ENCODE results near the gene HELZ2.

HELZ2 gene

DNA sequence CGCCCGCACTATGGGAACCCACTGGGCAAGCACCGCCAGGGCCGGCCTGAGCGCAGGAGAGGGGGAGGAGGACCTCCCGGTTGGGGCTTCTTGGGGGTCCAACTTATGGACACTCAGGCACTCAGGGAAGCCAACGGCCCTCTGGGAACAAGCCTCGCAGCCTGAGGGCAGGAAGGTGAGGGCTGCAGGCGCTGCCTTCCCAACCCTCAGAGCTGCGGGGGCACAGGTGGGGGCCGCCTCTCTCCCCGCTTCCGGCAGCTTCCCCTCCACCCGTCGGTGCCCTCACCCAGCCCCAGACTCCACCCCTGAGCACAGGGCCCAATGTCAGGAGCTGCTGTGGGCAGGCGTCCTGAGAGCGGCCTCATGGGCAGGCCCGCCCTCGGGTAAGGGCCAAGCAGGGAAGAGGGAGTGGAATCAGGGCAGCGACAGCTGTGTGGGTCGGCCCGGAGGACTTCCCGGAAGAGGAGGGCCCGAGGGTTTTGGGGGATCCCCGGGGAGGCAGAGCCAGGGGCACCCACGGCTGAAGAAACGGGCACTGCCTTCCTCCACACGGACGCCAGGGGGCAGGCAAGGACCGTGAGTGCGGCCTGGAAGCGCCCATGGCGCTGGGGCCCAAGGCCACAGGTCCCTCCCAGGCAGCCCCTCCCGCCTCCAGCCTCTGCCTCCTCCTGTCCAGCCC is 36.4 kb downstream of the HELZ2 start:
- peak; percentile 96 for DNase-seq (ENCODE audit: low spot score)

DNA sequence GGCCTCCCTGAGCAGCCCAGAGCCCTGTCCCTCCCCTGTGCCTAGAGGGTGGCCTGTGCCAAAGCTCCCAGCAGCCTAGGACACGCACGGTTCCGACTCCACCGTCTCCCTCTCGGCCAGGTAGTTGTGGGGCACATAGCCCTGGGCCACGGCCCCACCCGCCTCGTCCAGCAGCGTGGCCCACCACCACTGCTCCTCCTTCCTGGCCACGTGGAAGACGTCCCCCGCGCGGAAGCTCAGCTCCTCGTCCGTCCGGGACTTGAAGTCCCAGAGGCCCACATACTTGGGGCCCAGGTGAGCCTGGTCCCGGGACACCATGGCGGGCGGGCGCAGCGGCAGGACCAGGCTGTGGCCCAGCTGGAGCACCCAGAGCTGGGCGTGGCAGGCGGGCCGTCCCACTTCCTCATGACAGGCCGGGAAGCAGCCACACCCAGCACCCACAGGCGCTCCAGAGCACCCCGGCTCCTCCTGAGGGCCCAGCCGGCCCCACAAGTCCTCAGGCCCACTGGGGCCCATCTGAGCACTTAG is 37.0 kb downstream of the HELZ2 start, which contains the start of gene PTK6:
PTK6 (minus strand) TSS at position 380 of the 528 bp plus-strand sequence; CDS start at position 318, 62 bp downstream.
- DNase-seq (ENCODE audit: low spot score) = no peak

DNA sequence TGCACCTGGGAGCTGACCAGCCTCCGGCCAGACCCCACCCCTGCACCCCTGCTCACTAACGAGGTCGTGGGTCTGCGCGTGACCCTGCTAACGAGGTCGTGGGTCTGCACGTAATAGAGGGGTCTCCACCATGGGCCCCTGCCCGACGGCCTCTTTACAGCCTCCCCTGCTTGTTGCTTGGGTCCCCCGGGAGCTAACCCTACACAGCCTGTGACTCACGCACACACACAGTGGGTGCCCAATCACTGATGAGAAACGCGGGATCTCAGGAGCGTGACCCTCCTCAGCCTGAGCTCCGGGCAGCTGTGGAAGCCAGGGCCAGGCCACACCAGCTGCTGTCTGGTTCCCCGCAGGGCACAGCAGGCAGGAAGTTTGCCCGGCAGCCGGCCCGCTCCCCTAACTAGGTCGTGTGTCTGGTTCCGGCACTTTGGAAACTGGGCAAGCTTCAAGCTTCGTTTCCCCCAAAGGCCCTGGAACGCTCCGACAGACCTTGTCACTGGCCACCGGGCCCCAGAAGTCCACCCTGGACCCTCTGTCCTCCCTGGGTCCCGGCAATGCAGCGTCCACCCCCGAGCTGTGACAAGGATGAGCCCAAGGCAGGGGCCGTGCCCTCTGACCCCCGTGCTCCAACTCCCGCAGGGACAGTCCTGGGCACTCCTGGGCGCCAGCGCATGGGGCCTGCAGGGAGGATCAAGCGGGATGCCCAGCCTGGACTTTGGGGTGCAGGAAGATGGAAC is 37.6 kb downstream of the HELZ2 start:
- no peak for DNase-seq (ENCODE audit: low spot score)

DNA sequence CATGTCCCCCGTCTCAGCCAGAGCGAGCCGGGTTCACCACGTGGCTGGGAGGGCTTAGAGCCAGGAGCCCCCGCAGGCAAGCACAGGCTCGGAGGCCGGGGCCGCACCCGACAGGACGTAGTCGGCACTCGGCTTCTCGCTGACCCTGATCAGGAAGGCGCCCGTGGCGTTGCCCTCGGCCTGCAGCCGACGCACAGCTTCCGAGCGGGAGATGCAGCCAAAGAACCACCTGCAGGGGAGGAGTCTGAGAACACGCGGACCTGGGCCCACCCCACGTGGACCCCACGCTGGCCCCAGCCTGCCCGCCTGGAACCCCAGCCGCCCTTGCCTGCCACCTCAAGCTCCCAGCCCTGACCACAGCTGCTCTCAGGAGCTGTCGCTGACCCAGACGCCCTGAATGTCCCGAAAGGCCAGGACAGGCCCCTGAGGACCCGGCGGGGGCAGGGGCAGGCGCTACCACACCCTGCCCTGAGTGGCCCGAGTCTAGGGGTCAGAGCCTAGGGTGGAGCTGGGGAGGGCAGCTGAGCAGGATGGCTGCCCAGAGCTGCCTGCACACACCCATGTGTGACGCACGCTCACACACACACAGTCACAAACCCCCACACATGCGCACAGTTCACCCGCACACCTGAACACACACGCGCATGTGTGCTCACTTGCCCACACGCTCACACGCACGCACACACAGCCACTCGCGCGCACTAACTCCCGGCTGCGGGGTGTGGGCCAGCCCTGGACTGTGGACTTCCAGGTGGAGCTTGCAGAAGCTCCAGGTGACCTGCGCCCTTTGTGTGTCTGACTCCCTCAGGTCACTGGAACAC is 39.0 kb downstream of the HELZ2 start:
- no peak for DNase-seq (ENCODE audit: low spot score)

DNA sequence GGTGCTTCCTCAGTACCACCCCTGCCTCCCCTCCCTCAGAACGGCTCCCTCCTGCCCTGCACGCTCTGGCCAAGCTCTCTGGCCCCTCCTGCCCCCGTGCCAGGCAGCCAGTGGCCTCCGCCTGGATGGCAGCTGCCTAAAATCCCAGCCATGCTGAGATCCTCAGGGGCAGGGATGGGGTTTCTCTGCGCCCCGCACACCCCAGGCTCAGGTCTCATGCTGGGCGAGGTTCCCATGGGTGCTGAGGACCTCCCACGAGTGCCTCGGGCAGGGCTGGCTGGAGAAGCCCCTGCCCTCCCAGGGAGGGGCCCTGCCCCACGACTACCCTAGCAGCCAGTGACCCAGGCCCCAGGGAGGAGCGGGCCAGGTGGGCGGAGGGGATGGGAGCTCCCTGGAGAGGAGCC is 39.6 kb downstream of the HELZ2 start:
- DNase-seq (ENCODE audit: low spot score) = no peak

DNA sequence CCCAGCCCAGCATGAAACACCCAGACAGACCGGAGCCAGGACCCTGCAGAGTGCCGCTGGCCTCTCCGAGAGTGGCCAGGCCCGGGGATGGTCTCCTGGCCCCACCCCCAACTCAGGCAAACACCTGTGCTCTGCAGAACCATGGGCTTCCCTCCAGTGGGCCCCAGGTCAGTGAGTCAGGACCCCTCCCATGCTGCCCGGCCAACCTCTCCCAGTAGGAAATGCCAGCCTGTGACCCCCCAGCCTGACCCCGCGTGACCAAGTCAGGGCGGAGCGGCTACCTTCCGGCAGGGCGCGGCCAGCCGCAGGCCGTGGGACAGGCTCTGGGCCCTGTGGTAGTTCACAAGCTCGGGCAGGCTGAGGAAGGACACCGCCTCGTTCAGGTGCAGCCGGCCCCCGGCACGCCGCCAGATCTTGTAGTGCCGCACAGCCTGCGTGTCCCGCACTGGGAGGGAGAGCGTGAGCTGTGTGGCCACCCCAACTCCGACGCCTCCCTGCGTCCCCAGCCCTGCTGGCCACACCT is 40.1 kb downstream of the HELZ2 start:
- no peak for DNase-seq (ENCODE audit: low spot score)

DNA sequence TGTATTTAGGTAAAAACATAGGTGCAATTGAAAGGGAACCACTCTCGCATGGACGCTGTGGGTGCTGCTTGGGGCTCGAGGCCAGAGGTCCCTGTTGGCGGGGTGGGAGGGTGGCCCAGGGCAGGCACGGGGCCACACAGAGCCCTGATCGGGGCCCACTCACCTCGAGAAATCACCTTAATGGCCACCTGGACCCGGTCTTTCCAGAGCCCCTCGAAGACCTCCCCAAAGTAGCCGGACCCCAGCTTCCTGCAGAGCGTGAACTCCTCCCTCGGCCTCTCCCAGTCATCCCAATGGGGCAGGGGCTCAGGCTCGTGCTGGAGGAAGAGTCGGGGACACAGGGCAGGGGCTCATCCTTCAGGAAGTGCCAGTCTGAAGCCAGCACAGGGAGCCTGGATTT is 40.7 kb downstream of the HELZ2 start:
- DNase-seq (ENCODE audit: low spot score) = no peak

DNA sequence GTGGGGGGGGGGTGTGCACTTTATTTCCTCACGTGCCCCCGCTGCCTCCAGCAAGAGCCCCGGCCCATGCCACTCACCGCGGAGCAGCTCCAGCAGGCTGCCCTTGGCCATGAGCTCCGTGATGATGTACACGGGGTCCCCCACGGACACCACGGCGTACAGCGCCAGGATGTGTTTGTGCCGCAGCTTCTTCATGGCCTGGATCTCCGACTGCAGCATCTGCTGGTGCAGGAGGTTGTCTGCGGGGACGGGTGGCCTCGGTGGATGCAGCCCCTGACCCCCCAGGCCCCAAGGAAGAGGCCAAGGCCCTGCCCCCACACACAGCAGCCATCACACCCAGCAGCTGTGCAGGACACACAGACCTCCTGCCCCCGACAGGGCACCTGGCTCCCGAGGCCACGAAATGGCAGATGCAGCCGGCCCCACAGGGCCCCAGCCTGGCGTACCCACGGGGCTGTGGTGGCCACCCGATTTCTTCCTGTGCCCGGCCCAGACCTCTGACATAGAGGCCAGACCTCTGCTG is 41.5 kb downstream of the HELZ2 start:
- no peak for DNase-seq (ENCODE audit: low spot score)

DNA sequence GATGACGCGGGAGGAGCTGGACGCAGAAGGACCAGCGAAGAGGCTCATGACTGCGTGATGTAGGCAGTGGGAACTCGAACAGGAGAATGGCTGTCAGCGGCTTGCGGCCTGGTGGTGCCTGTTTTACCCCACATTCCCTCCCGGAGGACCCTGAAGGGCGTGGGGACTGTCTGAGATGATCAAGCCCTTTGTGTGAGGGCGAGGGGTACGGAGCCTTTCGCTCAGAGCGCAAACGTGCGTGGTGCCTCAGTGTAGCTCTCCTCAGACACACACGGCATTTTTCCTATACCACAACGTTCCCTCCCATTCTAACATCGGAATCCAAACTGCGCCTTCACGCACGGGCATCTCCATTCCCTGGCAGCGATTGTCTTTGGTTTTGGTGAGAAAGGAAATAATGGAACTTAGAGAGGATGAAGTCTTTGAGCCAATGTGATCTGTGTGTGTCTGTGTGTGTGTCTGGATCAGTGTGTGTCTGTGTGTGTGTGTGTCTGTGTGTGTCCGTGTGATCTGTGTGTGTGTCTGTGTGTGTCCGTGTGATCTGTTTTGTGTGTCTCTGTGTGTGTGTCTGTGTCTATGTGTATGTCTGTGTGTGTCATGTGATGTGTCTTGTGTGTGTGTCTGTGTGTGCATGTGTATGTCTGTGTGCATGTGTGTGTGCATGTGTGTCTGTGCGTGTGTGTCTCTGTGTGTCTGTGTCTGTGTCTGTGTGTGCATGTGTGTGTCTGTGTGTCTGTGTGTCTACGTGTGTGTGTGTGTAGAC is 42.2 kb downstream of the HELZ2 start:
- DNase-seq (ENCODE audit: low spot score) = no peak

DNA sequence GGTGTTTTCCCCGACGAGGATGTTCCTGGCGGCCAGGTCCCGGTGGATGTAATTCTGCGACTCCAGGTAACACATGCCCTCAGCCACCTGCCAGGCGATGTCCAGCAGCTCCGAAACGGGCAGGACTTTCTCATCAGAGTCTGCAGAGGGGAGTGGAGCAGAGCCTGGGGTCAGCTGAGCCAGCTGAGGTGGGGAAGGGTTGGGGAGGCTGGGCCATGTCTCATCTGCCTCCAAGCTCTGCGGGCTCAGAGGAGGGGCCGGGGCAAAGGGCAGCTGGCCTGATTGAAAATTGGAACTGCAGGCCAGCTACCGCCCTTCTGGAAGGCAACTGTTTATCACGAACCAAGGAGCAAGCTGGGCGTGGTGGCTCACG is 43.3 kb downstream of the HELZ2 start:
- no peak for DNase-seq (ENCODE audit: low spot score)

DNA sequence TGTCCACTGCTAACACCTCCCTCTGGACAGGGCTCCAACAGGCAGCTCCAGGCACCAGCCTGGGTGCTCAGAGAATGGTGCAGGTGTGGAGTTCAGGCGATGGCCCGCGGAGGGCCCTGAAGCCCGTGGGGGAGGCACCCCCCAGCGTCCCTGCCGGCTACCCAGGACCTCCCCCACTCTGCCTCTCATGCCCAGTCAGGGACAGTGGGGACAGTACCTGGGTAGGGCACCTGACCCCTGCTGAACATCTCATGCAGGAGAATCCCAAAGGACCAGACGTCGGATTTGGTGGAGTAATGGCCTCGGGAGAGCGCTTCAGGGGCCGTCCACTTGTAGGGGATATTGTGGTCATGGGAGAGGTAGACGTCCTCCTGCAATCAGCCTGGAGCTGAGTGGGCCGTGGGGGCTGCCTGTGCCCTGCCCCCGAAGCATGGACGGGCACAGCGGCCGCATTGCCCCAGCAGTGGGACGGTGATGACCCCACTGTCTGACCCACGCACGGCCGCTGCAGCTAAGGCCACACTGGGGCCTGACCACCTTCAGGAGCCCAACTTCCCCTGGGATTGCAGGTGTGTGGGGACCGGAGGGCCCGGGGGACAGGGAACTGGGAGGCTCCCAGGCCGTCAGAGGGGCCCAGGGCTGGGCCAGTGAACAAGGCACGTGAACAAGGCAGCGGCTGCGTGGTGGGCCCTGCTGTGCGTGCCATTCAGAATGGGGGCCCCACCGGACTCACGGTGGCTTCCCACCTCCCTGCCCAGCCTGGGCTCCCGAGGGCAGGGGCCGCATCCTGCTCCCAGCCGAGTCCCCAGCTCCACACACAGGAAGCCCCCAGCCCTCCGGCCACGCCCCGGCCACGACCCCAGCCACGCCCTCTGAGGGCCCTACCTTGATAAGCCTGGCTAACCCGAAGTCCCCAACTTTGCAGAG is 43.9 kb downstream of the HELZ2 start:
- no peak for DNase-seq (ENCODE audit: low spot score)

DNA sequence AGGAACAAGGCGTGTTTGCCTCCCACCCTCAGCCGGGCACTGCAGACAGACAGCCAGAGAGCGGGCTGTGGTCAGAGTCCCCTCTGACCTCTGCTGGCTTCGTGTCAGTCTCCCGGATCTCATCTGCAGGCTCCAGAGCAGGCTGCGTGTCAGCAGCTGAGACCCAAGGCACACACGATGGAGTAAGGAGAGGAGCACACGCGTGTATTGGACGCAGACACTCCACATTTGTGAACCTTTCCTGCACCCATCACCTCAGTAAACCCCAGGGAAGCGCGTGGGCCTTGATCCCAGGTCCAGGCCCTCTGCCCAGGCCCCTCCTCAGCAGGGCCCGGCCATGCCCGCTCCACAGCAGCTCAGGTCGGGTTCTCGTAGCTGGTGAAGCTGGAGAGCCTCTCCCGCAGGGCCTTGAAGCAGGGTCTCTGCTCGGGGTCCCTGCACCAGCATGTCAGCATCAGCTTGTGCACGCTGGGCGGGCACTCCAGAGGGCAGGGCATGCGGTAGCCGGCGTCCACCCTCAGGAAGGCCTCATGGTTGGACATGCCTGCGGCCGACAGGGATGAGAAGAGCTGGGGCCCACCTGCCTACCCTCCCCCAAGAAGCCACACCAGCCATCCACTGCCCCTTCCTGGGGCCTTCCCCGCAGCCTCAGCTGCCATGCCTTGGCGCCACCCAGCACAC is 44.7 kb downstream of the HELZ2 start:
- no peak for DNase-seq (ENCODE audit: low spot score)

DNA sequence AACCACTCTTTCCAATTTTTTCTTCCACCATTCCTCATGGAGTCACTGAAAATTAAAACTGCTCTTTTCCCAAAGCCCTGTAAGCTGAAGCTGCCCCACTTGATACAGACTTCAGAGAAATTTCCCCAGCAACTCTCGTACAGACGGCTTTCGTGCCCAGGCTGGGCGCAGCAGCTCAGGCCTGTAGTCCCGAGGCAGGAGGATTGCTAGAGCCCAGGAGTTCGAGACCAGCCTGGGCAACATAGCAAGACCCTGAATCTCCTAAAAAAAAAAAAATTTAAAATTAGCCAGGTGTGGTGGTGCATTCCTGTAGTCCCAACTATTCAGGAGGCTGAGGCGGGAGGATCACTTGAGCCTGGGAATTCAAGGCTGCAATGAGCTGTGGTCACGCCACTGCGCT is 46.9 kb downstream of the HELZ2 start:
- DNase-seq (ENCODE audit: low spot score) = no peak

DNA sequence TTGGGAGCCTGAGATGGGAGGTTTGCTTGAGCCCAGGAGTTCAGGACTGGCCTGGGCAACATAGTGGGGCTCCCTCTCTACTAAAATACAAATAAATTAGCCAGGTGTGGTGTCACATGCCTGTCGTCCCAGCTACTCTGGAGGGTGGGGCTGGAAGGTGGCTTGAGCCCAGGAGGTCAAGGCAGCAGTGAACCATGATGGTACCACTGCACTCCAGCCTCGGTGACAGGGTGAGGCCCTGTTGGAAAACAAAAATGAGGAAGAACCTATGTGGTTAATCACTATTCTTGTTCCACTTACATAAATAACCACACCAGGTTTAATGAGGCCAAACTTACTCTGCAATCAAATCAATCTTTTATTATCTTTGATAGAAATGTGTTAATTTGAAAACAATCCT is 48.1 kb downstream of the HELZ2 start:
- no peak for DNase-seq (ENCODE audit: low spot score)

DNA sequence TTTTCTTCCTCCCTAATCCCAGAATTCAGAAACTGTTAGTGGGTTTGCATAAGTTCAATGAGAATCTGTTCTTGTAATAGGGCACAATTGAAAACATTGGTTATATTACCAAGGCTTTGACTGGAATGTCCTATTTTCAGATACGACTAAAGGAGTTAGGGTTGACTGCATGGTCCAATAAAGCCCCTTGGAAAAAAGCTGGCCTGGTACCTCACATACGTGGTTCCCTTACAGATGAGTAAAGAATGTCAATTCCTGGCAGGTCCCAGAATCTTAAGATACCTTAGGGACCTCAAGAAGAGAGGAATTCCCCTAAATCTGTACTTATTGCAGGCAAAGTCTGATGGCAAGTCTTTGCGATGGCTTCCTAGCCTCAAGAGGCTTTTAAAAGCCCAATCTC is 48.9 kb downstream of the HELZ2 start:
- DNase-seq (ENCODE audit: low spot score) = no peak
